Endodermal cell (in vitro differentiated cells): ENCODE results near the gene FOXO6. TPM values are rescaled to one million over a fixed set of nuclear protein-coding genes. Genes with fewer than 3 reads are reported as not detected.

Source experiments
- DNase-seq: peaks from one replicate; pipeline ENCODE4 v3.0.0-alpha.2; 2017
- H3K27ac ChIP-seq: 2 replicates; pipeline ENCODE4 v1.5.1; 2013; ENCODE audit warnings: mild to moderate bottlenecking, low read depth, low read length, moderate library complexity
- H3K27me3 ChIP-seq: 2 replicates; pipeline ENCODE4 v1.6.1; 2013; ENCODE audit warnings: mild to moderate bottlenecking, low read length, moderate library complexity; ENCODE audit not compliant: insufficient read depth, control insufficient read depth, poor library complexity, severe bottlenecking
- H3K36me3 ChIP-seq: 2 replicates; pipeline ENCODE4 v1.7.0; 2013; ENCODE audit warnings: mild to moderate bottlenecking, low read length, moderate library complexity; ENCODE audit not compliant: control insufficient read depth, insufficient read depth
- H3K4me1 ChIP-seq: one replicate; pipeline ENCODE4 v1.7.0; 2013; ENCODE audit warnings: low read length; ENCODE audit not compliant: control insufficient read depth, insufficient read depth
- H3K4me3 ChIP-seq: 2 replicates; pipeline ENCODE4 v1.5.1; 2013; ENCODE audit warnings: mild to moderate bottlenecking, low read length, moderate library complexity
- H3K9ac ChIP-seq: 2 replicates; pipeline ENCODE4 v1.6.1; 2013; ENCODE audit warnings: mild to moderate bottlenecking, low read length, moderate library complexity; ENCODE audit not compliant: poor library complexity, severe bottlenecking; ENCODE audit errors: extremely low read depth
- H3K9me3 ChIP-seq: 2 replicates; pipeline ENCODE4 v1.6.1; 2013; ENCODE audit warnings: mild to moderate bottlenecking, low read length, moderate library complexity; ENCODE audit not compliant: control insufficient read depth
- H3K27ac Mint-ChIP-seq: 2 replicates; pipeline ENCODE4 v1.8.0; 2020; ENCODE audit warnings: mixed read lengths
- H3K27me3 Mint-ChIP-seq: 2 replicates; pipeline ENCODE4 v1.8.0; 2021; ENCODE audit warnings: mild to moderate bottlenecking, mixed read lengths; ENCODE audit not compliant: insufficient read depth
- H3K36me3 Mint-ChIP-seq: 2 replicates; pipeline ENCODE4 v1.8.0; 2020; ENCODE audit warnings: low read depth, mixed read lengths
- H3K4me1 Mint-ChIP-seq: 2 replicates; pipeline ENCODE4 v1.8.0; 2020; ENCODE audit warnings: mixed read lengths
- H3K4me3 Mint-ChIP-seq: 2 replicates; pipeline ENCODE4 v1.8.0; 2020; ENCODE audit warnings: mild to moderate bottlenecking, moderate library complexity, mixed read lengths
- H3K9me3 Mint-ChIP-seq: 2 replicates; pipeline ENCODE4 v1.8.0; 2020; ENCODE audit warnings: mild to moderate bottlenecking, mixed read lengths
- WGBS, 2 experiments: methylation state at CpG; one replicate each; pipeline versions ENCODE4 v1.1.5 to v1.1.7; 2013; ENCODE audit warnings: missing lambda C conversion rate in 2 of 2, mixed read lengths in 1 of 2; ENCODE audit not compliant: insufficient coverage in 1 of 2, insufficient read length in 1 of 2; 5-methylcytosine and 5-hydroxymethylcytosine counted together
- total RNA-seq, 2 donors: library from RNA; stranded (reverse); fragmentation: NEBNext Ultra II Directional in 1 of 2; extraction: Animal tissue kit (Norgen Biotek cat#: 25700) in 1 of 2; gene quantifications; 2 replicates in 1 of 2; 3 replicates in 1 of 2; pipeline ENCODE4 v1.2.1, GENCODE V29; 2021
- TF ChIP-seq, protein P1 (sequence below): fragments of 200-600 bp; sonication (generic); conservative IDR thresholded peaks from 2 replicates; pipeline ENCODE4 v1.5.0; 2021; ENCODE audit warnings: antibody characterized with exemption, mild to moderate bottlenecking

Gene FOXO6
- total RNA-seq, 2 donors from 2014 or later: 1.7 to 1.8 TPM

DNA sequence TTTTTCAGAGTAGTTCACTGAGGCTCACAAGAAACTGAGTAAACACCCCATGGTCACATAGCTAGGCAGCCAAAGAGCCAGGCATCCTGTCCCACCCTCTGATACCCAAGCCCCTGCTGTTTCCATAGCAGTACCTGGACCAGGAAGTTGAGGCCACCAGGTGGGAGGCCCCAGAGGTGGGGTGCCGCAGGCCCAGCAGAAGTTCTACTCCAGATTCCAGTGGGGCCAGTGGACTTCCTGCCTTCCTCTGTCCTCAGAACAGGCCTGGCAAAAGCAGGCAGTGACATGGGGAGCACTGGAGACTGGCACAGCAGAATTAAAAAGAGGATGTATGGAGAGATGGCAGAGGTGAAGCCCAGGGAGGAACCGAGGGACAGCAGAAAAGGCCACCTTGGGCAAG lies 19.0 kb downstream of the FOXO6 start:
- no peak overlapping the region for H3K9ac ChIP-seq
- Mint-ChIP-seq H3K27me3 (peaks cover 65% of the 10 kb centered on the region), H3K4me1 (no peaks in the 10 kb centered on the region), H3K9me3 (no peaks in the 10 kb centered on the region), H3K27ac (no peak overlapping the region), H3K4me3 (no peak overlapping the region), H3K36me3 (no peaks in the 10 kb centered on the region)
- TF ChIP-seq, protein P1, sequence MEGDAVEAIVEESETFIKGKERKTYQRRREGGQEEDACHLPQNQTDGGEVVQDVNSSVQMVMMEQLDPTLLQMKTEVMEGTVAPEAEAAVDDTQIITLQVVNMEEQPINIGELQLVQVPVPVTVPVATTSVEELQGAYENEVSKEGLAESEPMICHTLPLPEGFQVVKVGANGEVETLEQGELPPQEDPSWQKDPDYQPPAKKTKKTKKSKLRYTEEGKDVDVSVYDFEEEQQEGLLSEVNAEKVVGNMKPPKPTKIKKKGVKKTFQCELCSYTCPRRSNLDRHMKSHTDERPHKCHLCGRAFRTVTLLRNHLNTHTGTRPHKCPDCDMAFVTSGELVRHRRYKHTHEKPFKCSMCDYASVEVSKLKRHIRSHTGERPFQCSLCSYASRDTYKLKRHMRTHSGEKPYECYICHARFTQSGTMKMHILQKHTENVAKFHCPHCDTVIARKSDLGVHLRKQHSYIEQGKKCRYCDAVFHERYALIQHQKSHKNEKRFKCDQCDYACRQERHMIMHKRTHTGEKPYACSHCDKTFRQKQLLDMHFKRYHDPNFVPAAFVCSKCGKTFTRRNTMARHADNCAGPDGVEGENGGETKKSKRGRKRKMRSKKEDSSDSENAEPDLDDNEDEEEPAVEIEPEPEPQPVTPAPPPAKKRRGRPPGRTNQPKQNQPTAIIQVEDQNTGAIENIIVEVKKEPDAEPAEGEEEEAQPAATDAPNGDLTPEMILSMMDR: no peak
- no peak overlapping the region for H3K4me3 ChIP-seq
- no peaks in the 10 kb centered on the region for H3K4me1 ChIP-seq
- 93 to 100% methylated on average over 2 of the region's 2 CpGs for WGBS, 2 experiments
- H3K36me3 ChIP-seq: no peaks in the 10 kb centered on the region
- no peaks in the 10 kb centered on the region for H3K9me3 ChIP-seq
- no peak overlapping the region for H3K27ac ChIP-seq
- no peak for DNase-seq
- peaks cover 57% of the 10 kb centered on the region for H3K27me3 ChIP-seq

GRCh38 chr1:41380979-41381691 lies 19.9 kb downstream of the FOXO6 start:
- no peaks in the 10 kb centered on the region for H3K9me3 ChIP-seq
- DNase-seq: no peak
- peaks cover 67% of the 10 kb centered on the region for H3K27me3 ChIP-seq
- H3K27ac Mint-ChIP-seq: no peak overlapping the region
- TF ChIP-seq, protein P1: no peak
- no peaks in the 10 kb centered on the region for H3K36me3 Mint-ChIP-seq
- H3K27ac ChIP-seq: no peak overlapping the region
- no peaks in the 10 kb centered on the region for H3K36me3 ChIP-seq
- peak overlapping the region; percentile 44 for H3K4me3 Mint-ChIP-seq
- peaks cover 65% of the 10 kb centered on the region for H3K27me3 Mint-ChIP-seq
- no peaks in the 10 kb centered on the region for H3K4me1 ChIP-seq
- H3K9me3 Mint-ChIP-seq: no peaks in the 10 kb centered on the region
- 54 to 64% methylated on average over 9 to 29 of the region's 29 CpGs for WGBS, 2 experiments
- H3K4me3 ChIP-seq: no peak overlapping the region
- no peak overlapping the region for H3K9ac ChIP-seq
- no peaks in the 10 kb centered on the region for H3K4me1 Mint-ChIP-seq

DNA sequence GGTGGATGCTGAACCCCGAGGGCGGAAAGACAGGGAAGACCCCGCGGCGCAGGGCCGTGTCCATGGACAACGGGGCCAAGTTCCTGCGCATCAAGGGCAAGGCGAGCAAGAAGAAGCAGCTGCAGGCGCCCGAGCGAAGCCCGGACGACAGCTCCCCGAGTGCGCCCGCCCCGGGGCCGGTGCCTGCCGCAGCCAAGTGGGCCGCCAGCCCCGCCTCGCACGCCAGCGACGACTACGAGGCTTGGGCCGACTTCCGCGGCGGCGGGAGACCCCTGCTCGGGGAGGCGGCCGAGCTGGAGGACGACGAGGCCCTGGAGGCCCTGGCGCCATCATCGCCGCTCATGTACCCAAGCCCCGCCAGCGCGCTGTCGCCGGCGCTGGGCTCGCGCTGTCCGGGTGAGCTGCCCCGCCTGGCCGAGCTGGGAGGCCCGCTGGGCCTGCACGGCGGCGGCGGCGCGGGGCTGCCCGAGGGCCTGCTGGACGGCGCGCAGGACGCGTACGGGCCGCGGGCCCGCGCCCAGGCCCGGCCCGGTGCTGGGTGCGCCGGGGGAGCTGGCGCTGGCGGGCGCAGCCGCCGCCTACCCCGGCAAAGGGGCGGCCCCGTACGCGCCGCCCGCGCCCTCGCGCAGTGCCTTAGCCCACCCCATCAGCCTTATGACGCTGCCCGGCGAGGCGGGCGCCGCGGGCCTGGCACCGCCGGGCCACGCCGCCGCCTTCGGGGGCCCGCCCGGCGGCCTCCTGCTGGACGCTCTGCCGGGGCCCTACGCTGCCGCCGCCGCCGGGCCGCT lies 20.7 kb downstream of the FOXO6 start:
- H3K9me3 ChIP-seq: no peaks in the 10 kb centered on the region
- H3K4me3 ChIP-seq: no peak overlapping the region
- no peaks in the 10 kb centered on the region for H3K36me3 ChIP-seq
- TF ChIP-seq, protein P1: no peak
- Mint-ChIP-seq H3K4me1 (no peaks in the 10 kb centered on the region), H3K9me3 (no peaks in the 10 kb centered on the region), H3K36me3 (no peaks in the 10 kb centered on the region), H3K27me3 (peaks cover 66% of the 10 kb centered on the region), H3K27ac (no peak overlapping the region), H3K4me3 (peak overlapping the region; percentile 44)
- no peak overlapping the region for H3K27ac ChIP-seq
- peak; percentile 79 for DNase-seq
- H3K27me3 ChIP-seq: peaks cover 74% of the 10 kb centered on the region
- no peaks in the 10 kb centered on the region for H3K4me1 ChIP-seq
- 9 to 14% methylated on average over 32 to 104 of the region's 112 CpGs for WGBS, 2 experiments
- no peak overlapping the region for H3K9ac ChIP-seq
